Lung (tissue), 12 donors: ENCODE data around the gene CUL3. TPM values are rescaled to one million over a fixed set of nuclear protein-coding genes. Genes with fewer than 3 reads are reported as not detected.

Experiments
- ATAC-seq: fragments of 200-7000 bp; cut with Tn5 transposase; one replicate; pipeline ENCODE4 v1.9.1; 2020; ENCODE audit warnings: moderate number of reproducible peaks; ENCODE audit not compliant: insufficient read depth, low FRiP score
- DNase-seq, 3 donors: peaks; one replicate each; pipeline ENCODE4 v3.0.0-alpha.2; 2013 to 2017
- H3K27ac ChIP-seq, 2 donors: one replicate each; pipeline ENCODE4 v1.5.1; 2013; ENCODE audit warnings: mild to moderate bottlenecking in 2 of 2, moderate library complexity in 2 of 2, control low read depth in 1 of 2, inconsistent platforms in 1 of 2, low read depth in 1 of 2, low read length in 1 of 2
- H3K27me3 ChIP-seq, 3 donors: one replicate each; pipeline ENCODE4 v1.5.1; 2013; ENCODE audit warnings: low read length in 2 of 3; ENCODE audit not compliant: control insufficient read depth in 3 of 3, insufficient read depth in 3 of 3
- H3K36me3 ChIP-seq, 4 donors: one replicate each; pipeline ENCODE4 v1.5.1; 2013; ENCODE audit warnings: low read length in 4 of 4, mild to moderate bottlenecking in 1 of 4, moderate library complexity in 1 of 4; ENCODE audit not compliant: control insufficient read depth in 4 of 4, insufficient read depth in 4 of 4
- H3K4me1 ChIP-seq, 5 donors: one replicate each; pipeline ENCODE4 v1.5.1; 2013; ENCODE audit warnings: low read length in 5 of 5, mild to moderate bottlenecking in 2 of 5, moderate library complexity in 1 of 5; ENCODE audit not compliant: control insufficient read depth in 5 of 5, insufficient read depth in 5 of 5
- H3K4me3 ChIP-seq: one replicate; pipeline ENCODE4 v1.5.1; 2013; ENCODE audit warnings: mild to moderate bottlenecking, control low read depth, moderate library complexity
- H3K9ac ChIP-seq, 2 donors: one replicate each; pipeline ENCODE4 v1.5.1; 2013; ENCODE audit warnings: low read length in 2 of 2, control low read depth in 1 of 2; ENCODE audit not compliant: insufficient read depth in 1 of 2
- H3K9me3 ChIP-seq, 4 donors: one replicate each; pipeline ENCODE4 v1.5.1; 2013; ENCODE audit warnings: low read length in 3 of 4, mild to moderate bottlenecking in 1 of 4, moderate library complexity in 1 of 4; ENCODE audit not compliant: control insufficient read depth in 4 of 4, insufficient read depth in 3 of 4
- CTCF ChIP-seq: IDR thresholded peaks from 2 replicates; pipeline ENCODE4 v1.5.1; 2012; ENCODE audit warnings: mild to moderate bottlenecking; ENCODE audit errors: control extremely low read depth, extremely low read depth
- whole genome bisulfite sequencing, 2 donors: extraction: QIAGEN DNeasy Blood & Tissue Kit; methylation state at CpG; one replicate each; pipeline ENCODE4 v1.1.7; 2013; 5-methylcytosine and 5-hydroxymethylcytosine counted together
- polyA plus RNA-seq, 2 donors: library from polyadenylated mRNA; stranded (reverse); fragments of 200-250 nt; gene quantifications; one replicate each; pipeline ENCODE4 v1.2.1, GENCODE V29; 2013
- total RNA-seq, 2 donors: library from RNA; depleted of rRNA in 1 of 2; stranded (reverse); fragments of >200 nt in 1 of 2; gene quantifications; one replicate each; pipeline ENCODE4 v1.2.1, GENCODE V29; 2014 to 2021
- donor health status: control.
- donor health status: control.
- donor health status: Bipolar disorder and iron deficiency.
- donor health status: healthy.
- donor health status: DM: yes; HTN: yes; CAD: no.

CUL3 gene
- total and polyA plus RNA-seq, 4 donors, result 45.5 to 120 (median 64.6) TPM

DNA sequence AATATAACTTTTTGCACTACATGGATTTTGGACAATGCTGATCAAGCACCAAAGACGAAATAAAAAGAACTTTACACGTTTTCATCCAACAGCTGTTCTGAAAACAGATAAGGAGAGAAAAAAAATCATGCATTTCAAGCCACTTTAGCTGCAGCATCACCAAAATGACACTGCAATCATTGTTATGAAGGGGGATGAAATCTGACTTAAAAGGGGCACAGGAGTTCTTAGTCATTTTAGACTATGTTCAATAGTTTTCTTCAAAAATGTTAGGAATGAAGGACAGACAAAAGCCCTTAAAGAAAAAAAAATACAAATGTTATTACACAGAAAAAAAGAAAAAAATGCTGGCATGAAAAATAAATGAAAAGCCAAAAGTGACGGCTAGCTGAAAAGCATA, 71.2 kb downstream of the CUL3 start:
- ATAC-seq, result no peak
- DNase-seq, result no peak

DNA sequence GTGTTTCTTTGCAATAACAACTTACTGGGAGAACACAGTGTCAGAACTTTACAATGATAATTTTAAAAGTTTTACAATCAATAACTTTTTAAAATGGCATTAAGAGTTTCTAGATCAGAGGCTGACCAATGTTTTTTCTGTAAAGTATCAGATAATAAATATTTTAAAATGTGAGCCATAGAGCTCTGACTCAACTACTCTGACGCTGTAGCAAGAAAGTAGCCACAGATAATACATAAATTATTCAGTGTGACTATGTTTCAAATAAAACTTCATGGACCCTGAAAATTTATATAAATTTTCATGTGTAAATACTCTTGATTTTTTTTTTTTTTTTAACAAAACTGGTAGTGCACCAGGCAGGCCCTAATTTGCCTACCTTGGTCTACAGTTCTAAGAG, 77.4 kb downstream of the CUL3 start:
- Histone ChIP-seq H3K27me3 (no peaks in the 10 kb centered on the region), H3K9me3 (no peaks in the 10 kb centered on the region), H3K4me1 (no peaks in the 10 kb centered on the region), H3K9ac (no peak overlapping the region), H3K27ac (no peak overlapping the region), H3K36me3 (peaks cover 8 to 19% (median 15%) of the 10 kb centered on the region in 4 donors), H3K4me3 (no peak overlapping the region)
- ATAC-seq (no peak), DNase-seq (no peak)
- 95 to 98% methylated on average over 1 of the region's 1 CpG for WGBS, 2 donors
- TF ChIP-seq CTCF, result no peak

More for the DNA sequence above, 71.2 kb downstream of the CUL3 start:
- WGBS, 2 donors, result 62 to 78% methylated on average over 3 of the region's 3 CpGs
- peaks cover 0 to 6% (median 2%) of the 10 kb centered on the region in 4 donors for H3K36me3 ChIP-seq
- no peak for TF ChIP-seq CTCF
- peaks cover 0 to 7% (median 4%) of the 10 kb centered on the region in 5 donors for H3K4me1 ChIP-seq
- no peak overlapping the region for H3K9ac ChIP-seq
- H3K9me3 ChIP-seq, result no peaks in the 10 kb centered on the region
- no peak overlapping the region for H3K27ac ChIP-seq
- H3K4me3 ChIP-seq, result no peak overlapping the region
- no peaks in the 10 kb centered on the region for H3K27me3 ChIP-seq

DNA sequence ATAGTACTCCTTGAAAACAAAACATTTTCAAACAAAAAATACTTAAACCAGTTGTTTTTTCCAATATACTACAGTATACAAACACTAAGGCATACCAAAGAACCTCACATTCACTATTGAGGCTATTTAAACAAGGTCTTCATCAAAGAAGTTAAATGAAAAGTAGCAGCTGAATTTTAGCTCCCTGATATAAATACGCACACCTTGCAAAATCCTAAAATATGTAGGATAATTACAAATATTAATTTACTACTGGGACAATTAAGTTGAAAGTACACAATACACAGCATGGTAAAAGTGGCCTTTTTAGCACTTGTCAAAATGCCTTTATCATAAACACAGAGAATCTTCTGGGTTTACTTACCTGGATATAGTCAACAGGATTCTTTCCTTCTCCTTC, 78.7 kb downstream of the CUL3 start:
- DNase-seq, result no peak
- no peak for ATAC-seq
- H3K4me3 ChIP-seq, result no peak overlapping the region
- no peaks in the 10 kb centered on the region for H3K9me3 ChIP-seq
- H3K36me3 ChIP-seq, result peaks cover 9 to 19% (median 15%) of the 10 kb centered on the region in 4 donors
- no peak overlapping the region for H3K9ac ChIP-seq
- WGBS, 2 donors, result 99 to 100% methylated on average over 1 of the region's 1 CpG
- TF ChIP-seq CTCF, result no peak
- no peaks in the 10 kb centered on the region for H3K4me1 ChIP-seq
- H3K27ac ChIP-seq, result no peak overlapping the region
- no peaks in the 10 kb centered on the region for H3K27me3 ChIP-seq

DNA sequence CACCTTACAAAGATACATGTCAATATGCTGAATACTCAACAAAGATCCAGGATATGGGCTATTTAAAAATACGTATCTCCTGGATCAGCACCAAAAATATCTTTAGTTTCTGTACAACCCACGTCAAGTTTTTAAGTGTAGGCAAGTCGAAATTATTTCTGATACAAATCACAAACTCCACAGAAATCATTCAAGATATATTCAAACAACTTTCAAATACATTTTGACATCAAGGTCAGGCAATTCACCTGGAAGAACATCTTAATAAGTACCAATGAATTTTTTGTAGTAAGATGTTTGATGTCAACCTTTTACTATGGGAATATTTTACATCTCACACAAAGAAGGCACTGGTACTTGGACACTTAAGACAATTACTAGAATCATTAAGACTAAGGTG, 86.2 kb downstream of the CUL3 start:
- 88 to 94% methylated on average over 3 of the region's 3 CpGs for WGBS, 2 donors
- no peaks in the 10 kb centered on the region for H3K27me3 ChIP-seq
- H3K4me3 ChIP-seq, result no peak overlapping the region
- peaks cover 14 to 34% (median 26%) of the 10 kb centered on the region in 4 donors for H3K36me3 ChIP-seq
- H3K27ac ChIP-seq, result no peak overlapping the region
- ATAC-seq (no peak), DNase-seq (no peak)
- H3K9me3 ChIP-seq, result no peaks in the 10 kb centered on the region
- H3K9ac ChIP-seq, result no peak overlapping the region
- TF ChIP-seq CTCF, result no peak
- no peaks in the 10 kb centered on the region for H3K4me1 ChIP-seq
